HUES64 (cell line): ENCODE results near the gene ARAP1.

ENCODE experiments used
- H3K27ac ChIP-seq: 2 replicates; pipeline ENCODE4 v1.7.0; 2013; ENCODE audit warnings: low read depth, low read length, inconsistent platforms
- H3K27me3 ChIP-seq: 2 replicates; pipeline ENCODE4 v1.6.1; 2013; ENCODE audit warnings: mild to moderate bottlenecking, low read length; ENCODE audit not compliant: insufficient read depth
- H3K36me3 ChIP-seq: 2 replicates; pipeline ENCODE4 v1.6.1; 2013; ENCODE audit warnings: mild to moderate bottlenecking, low read length; ENCODE audit not compliant: insufficient read depth
- H3K4me1 ChIP-seq: 2 replicates; pipeline ENCODE4 v1.6.1; 2013; ENCODE audit warnings: mild to moderate bottlenecking, low read length, moderate library complexity; ENCODE audit not compliant: insufficient read depth
- H3K4me3 ChIP-seq: 2 replicates; pipeline ENCODE4 v1.5.1; 2013; ENCODE audit warnings: mild to moderate bottlenecking, low read length, moderate library complexity
- H3K9ac ChIP-seq: 2 replicates; pipeline ENCODE4 v1.6.1; 2013; ENCODE audit warnings: mild to moderate bottlenecking, low read depth, low read length
- H3K9me3 ChIP-seq: 2 replicates; pipeline ENCODE4 v1.6.1; 2013; ENCODE audit warnings: low read depth, low read length; ENCODE audit not compliant: insufficient read depth
- WGBS: fragments of 150-250, 120-280 bp; methylation state at CpG from one replicate; pipeline ENCODE4 v1.1.7; 2013; ENCODE audit warnings: missing lambda C conversion rate; 5-methylcytosine and 5-hydroxymethylcytosine counted together

Gene ARAP1

GRCh38 chr11:72777755-72778278 lies 25.6 kb upstream of the ARAP1 start:
- H3K36me3 ChIP-seq = no peaks in the 10 kb centered on the region
- WGBS = 84% methylated on average over 5 of the region's 5 CpGs
- no peak overlapping the region for H3K4me3 ChIP-seq
- no peak overlapping the region for H3K9ac ChIP-seq
- H3K27ac ChIP-seq = no peak overlapping the region
- no peaks in the 10 kb centered on the region for H3K9me3 ChIP-seq
- H3K4me1 ChIP-seq = peaks cover 2% of the 10 kb centered on the region; the same call in 1 of the 2 replicates
- H3K27me3 ChIP-seq = peaks cover 11% of the 10 kb centered on the region

- Histone ChIP-seq H3K4me1 (peaks cover 1% of the 10 kb centered on the region; the same call in 1 of the 2 replicates), H3K4me3 (no peak overlapping the region), H3K9ac (no peak overlapping the region), H3K36me3 (no peaks in the 10 kb centered on the region), H3K9me3 (no peaks in the 10 kb centered on the region), H3K27ac (no peak overlapping the region), H3K27me3 (peaks cover 11% of the 10 kb centered on the region)
- WGBS = 88% methylated on average over 6 of the region's 7 CpGs
These were observed 24.9 kb upstream of the ARAP1 start for GRCh38 chr11:72776844-72777754.

- H3K27me3 ChIP-seq = peaks cover 11% of the 10 kb centered on the region
- no peaks in the 10 kb centered on the region for H3K36me3 ChIP-seq
- no peaks in the 10 kb centered on the region; the same call in 1 of the 2 replicates for H3K4me1 ChIP-seq
- no peak overlapping the region for H3K27ac ChIP-seq
- no peak overlapping the region for H3K4me3 ChIP-seq
- no peak overlapping the region for H3K9ac ChIP-seq
- WGBS = 92% methylated on average over 9 of the region's 9 CpGs
- no peaks in the 10 kb centered on the region for H3K9me3 ChIP-seq
These were observed 24.1 kb upstream of the ARAP1 start for GRCh38 chr11:72776117-72776843.

GRCh38 chr11:72775288-72776110 lies 23.3 kb upstream of the ARAP1 start:
- Histone ChIP-seq H3K4me1 (no peaks in the 10 kb centered on the region), H3K36me3 (no peaks in the 10 kb centered on the region), H3K4me3 (no peak overlapping the region), H3K9ac (no peak overlapping the region), H3K27ac (no peak overlapping the region), H3K27me3 (peaks cover 4% of the 10 kb centered on the region), H3K9me3 (no peaks in the 10 kb centered on the region)
- WGBS = 91% methylated on average over 7 of the region's 7 CpGs

GRCh38 chr11:72774499-72774898 lies 22.3 kb upstream of the ARAP1 start:
- no peaks in the 10 kb centered on the region for H3K27me3 ChIP-seq
- H3K36me3 ChIP-seq = no peaks in the 10 kb centered on the region
- no peak overlapping the region for H3K27ac ChIP-seq
- 83% methylated on average over 6 of the region's 6 CpGs for WGBS
- H3K4me1 ChIP-seq = no peaks in the 10 kb centered on the region
- H3K4me3 ChIP-seq = no peak overlapping the region
- no peak overlapping the region for H3K9ac ChIP-seq
- H3K9me3 ChIP-seq = no peaks in the 10 kb centered on the region

- Histone ChIP-seq H3K9ac (no peak overlapping the region), H3K36me3 (no peaks in the 10 kb centered on the region), H3K27me3 (no peaks in the 10 kb centered on the region), H3K4me1 (peaks cover 4% of the 10 kb centered on the region), H3K27ac (no peak overlapping the region), H3K9me3 (no peaks in the 10 kb centered on the region), H3K4me3 (no peak overlapping the region)
- 89% methylated on average over 6 of the region's 6 CpGs for WGBS
These were observed 21.5 kb upstream of the ARAP1 start for GRCh38 chr11:72773696-72774095.

- 82% methylated on average over 3 of the region's 5 CpGs for WGBS
- H3K4me3 ChIP-seq = no peak overlapping the region
- no peaks in the 10 kb centered on the region for H3K27me3 ChIP-seq
- no peaks in the 10 kb centered on the region for H3K9me3 ChIP-seq
- no peaks in the 10 kb centered on the region for H3K36me3 ChIP-seq
- H3K27ac ChIP-seq = no peak overlapping the region
- H3K9ac ChIP-seq = no peak overlapping the region
- peaks cover 7% of the 10 kb centered on the region for H3K4me1 ChIP-seq
These were observed 21.1 kb upstream of the ARAP1 start for GRCh38 chr11:72773291-72773690.

GRCh38 chr11:72772059-72772458 lies 19.9 kb upstream of the ARAP1 start:
- Histone ChIP-seq H3K27me3 (no peaks in the 10 kb centered on the region), H3K27ac (no peak overlapping the region), H3K36me3 (no peaks in the 10 kb centered on the region), H3K9me3 (no peaks in the 10 kb centered on the region), H3K9ac (no peak overlapping the region), H3K4me1 (peaks cover 7% of the 10 kb centered on the region), H3K4me3 (no peak overlapping the region)
- 90% methylated on average over 12 of the region's 12 CpGs for WGBS

- Histone ChIP-seq H3K9ac (no peak overlapping the region), H3K27me3 (no peaks in the 10 kb centered on the region), H3K36me3 (no peaks in the 10 kb centered on the region), H3K9me3 (no peaks in the 10 kb centered on the region), H3K4me3 (no peak overlapping the region), H3K27ac (no peak overlapping the region), H3K4me1 (peaks cover 7% of the 10 kb centered on the region)
- WGBS = 55% methylated on average over 4 of the region's 4 CpGs
These were observed 19.3 kb upstream of the ARAP1 start for GRCh38 chr11:72771507-72771906.

GRCh38 chr11:72770799-72771198 lies 18.6 kb upstream of the ARAP1 start:
- 92% methylated on average over 3 of the region's 3 CpGs for WGBS
- Histone ChIP-seq H3K27me3 (no peaks in the 10 kb centered on the region), H3K27ac (no peak overlapping the region), H3K36me3 (no peaks in the 10 kb centered on the region), H3K4me1 (peaks cover 7% of the 10 kb centered on the region), H3K4me3 (no peak overlapping the region), H3K9ac (no peak overlapping the region), H3K9me3 (no peaks in the 10 kb centered on the region)
